Mucosa of stomach (tissue), 1 donor: ENCODE measurements around the gene CEBPA.
A peak's percentile ranks its signal among the peaks of the same experiment; 100 is the strongest.

Experiments used
- H3K27me3 ChIP-seq: one replicate; pipeline ENCODE4 v1.7.0; 2013; ENCODE audit warnings: mild to moderate bottlenecking, low read length; ENCODE audit not compliant: control insufficient read depth, insufficient read depth
- H3K36me3 ChIP-seq: one replicate; pipeline ENCODE4 v1.7.0; 2013; ENCODE audit warnings: low read length; ENCODE audit not compliant: control insufficient read depth, insufficient read depth
- H3K4me1 ChIP-seq: one replicate; pipeline ENCODE4 v1.7.0; 2013; ENCODE audit warnings: mild to moderate bottlenecking, low read length; ENCODE audit not compliant: control insufficient read depth, insufficient read depth
- H3K4me3 ChIP-seq: one replicate; pipeline ENCODE4 v1.7.0; 2013; ENCODE audit warnings: low read length
- H3K9ac ChIP-seq: one replicate; pipeline ENCODE4 v1.7.0; 2013; ENCODE audit warnings: mild to moderate bottlenecking, low read length, moderate library complexity
- H3K9me3 ChIP-seq: one replicate; pipeline ENCODE4 v1.7.0; 2013; ENCODE audit warnings: mild to moderate bottlenecking, low read length, moderate library complexity; ENCODE audit not compliant: control insufficient read depth
- donor health status: Pancreatic carcinoma.

The CEBPA gene

GRCh38 chr19:33279430-33280350, 22.6 kb downstream of the CEBPA start:
- Histone ChIP-seq H3K9ac (no peak overlapping the region), H3K27me3 (no peaks in the 10 kb centered on the region), H3K36me3 (no peaks in the 10 kb centered on the region), H3K9me3 (no peaks in the 10 kb centered on the region), H3K4me1 (peaks cover 44% of the 10 kb centered on the region), H3K4me3 (no peak overlapping the region)

GRCh38 chr19:33278403-33279269, 23.7 kb downstream of the CEBPA start:
- H3K4me1 ChIP-seq: peaks cover 55% of the 10 kb centered on the region
- no peak overlapping the region for H3K4me3 ChIP-seq
- no peaks in the 10 kb centered on the region for H3K9me3 ChIP-seq
- H3K36me3 ChIP-seq: no peaks in the 10 kb centered on the region
- H3K27me3 ChIP-seq: no peaks in the 10 kb centered on the region
- no peak overlapping the region for H3K9ac ChIP-seq

DNA sequence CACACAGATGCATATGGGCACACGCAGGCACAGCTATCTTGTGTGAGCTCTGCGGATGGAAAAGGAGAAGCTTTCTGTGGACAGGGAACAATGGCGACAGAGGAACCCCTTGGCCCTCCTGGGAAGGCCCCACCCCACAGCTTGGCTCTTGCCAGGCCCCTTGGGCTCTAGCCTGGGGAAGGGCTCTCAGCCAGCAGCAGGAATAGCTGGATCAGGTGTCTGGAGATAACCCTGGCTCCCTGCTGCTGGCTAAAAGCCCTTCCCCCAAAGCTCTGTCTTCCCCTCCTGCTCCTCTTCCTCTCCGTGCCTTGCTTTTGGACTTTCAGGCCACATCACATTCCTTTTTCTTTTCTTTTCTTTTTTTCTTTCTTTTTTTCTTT, 24.3 kb downstream of the CEBPA start:
- H3K27me3 ChIP-seq: no peaks in the 10 kb centered on the region
- peaks cover 60% of the 10 kb centered on the region for H3K4me1 ChIP-seq
- no peak overlapping the region for H3K4me3 ChIP-seq
- H3K36me3 ChIP-seq: no peaks in the 10 kb centered on the region
- no peak overlapping the region for H3K9ac ChIP-seq
- H3K9me3 ChIP-seq: no peaks in the 10 kb centered on the region

GRCh38 chr19:33277434-33277833, 24.9 kb downstream of the CEBPA start:
- Histone ChIP-seq H3K4me1 (peaks cover 60% of the 10 kb centered on the region), H3K27me3 (no peaks in the 10 kb centered on the region), H3K36me3 (no peaks in the 10 kb centered on the region), H3K9ac (no peak overlapping the region), H3K9me3 (no peaks in the 10 kb centered on the region), H3K4me3 (no peak overlapping the region)

DNA sequence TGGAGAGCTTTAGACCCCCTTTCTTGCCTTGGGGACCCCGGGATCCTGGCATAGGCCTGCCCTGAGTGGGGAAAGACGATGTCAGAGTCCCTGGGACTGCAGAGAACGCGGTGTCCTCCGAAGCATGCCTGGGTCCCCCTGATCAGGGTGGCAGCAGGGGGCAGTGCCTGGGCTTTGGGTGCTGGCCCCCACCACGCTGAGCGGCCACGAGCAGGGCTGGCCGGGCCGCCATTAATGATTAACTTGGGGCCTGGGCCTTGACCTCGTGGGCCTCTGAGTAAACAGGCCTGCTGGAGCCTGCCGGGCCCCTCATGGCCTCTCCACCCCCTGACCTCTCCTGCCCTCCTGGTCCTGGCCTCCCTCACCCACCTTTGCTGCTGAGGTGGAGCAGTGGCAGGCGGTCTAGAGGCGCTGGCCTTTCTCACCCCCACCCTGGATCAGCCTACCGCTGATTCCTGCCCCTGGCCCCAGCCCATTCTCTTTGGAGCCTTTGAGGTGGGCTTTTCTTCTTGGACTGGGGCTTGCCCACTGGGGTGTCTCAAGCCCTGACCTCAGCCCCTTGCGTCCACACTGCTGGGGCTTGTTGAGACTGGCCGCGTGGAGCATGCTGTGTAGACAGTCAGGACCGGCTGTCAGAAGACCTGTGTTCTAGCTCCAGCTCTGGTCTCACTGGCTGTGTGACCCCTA, 26.3 kb downstream of the CEBPA start:
- Histone ChIP-seq H3K36me3 (no peaks in the 10 kb centered on the region), H3K27me3 (no peaks in the 10 kb centered on the region), H3K4me1 (peaks cover 55% of the 10 kb centered on the region), H3K9ac (peak overlapping the region; percentile 34), H3K4me3 (no peak overlapping the region), H3K9me3 (no peaks in the 10 kb centered on the region)

DNA sequence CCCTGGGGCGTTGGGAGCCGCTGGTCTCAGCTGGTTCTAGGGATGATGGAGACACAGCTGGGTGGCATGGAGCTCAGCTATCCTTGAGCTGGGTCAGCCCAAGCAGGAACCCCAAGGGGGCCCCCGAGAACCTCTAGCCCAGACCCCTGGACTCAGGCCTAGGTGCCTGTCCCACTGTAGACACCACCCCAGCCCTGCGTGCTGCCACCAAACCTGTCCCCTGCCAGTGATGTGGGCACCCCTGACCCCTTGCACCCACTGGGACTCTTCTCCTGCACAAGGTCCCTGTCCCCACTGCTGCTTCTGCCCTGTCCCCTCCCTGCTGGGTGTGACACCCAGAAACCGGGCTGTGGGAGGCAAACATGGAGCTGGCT, 26.8 kb downstream of the CEBPA start:
- H3K27me3 ChIP-seq: no peaks in the 10 kb centered on the region
- no peak overlapping the region for H3K4me3 ChIP-seq
- H3K9ac ChIP-seq: peak overlapping the region; percentile 34
- no peaks in the 10 kb centered on the region for H3K9me3 ChIP-seq
- peaks cover 50% of the 10 kb centered on the region for H3K4me1 ChIP-seq
- no peaks in the 10 kb centered on the region for H3K36me3 ChIP-seq

DNA sequence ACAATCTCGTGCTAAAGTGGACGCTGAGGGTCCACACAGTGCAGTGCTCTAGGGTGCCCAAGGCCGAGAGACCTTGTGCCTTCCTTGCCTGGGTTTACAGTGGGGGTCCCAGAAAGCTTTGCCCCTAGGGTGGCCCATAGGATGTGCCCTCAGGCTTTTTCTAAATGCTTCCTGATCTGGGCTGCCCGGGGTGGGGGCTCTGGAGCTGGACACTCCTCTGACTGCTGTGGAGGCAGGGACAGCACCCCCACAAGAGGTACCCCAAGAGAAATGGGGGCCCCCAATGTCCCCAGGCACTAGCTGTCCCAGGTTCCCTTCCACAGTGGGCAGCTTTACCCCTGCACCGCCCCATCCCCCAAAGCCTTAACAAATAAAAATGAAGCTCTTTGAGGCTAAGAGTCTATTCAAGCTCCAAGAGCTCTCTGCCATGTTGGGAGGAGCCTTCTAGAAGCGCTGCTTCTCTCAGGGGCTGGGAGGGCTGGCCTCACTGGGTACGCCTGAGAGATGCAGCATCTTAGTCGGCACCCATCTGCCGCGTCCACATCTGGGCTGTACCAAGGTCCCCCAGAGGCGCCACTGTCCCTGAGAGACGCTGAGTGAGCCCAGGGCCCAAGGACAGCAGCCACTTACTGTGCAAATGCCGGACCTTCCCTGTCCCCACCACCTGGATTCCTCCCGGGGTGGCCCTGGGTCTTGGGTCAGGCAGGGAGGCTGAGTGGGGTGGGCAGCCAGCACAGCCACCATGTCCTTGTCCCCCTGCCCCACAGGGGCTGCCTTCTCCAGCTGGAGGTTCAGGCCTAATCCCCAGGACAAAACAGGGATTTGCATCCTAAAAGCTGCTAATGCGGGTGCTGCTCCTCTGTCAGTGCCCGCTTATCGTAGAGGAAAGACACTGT, 27.4 kb downstream of the CEBPA start:
- Histone ChIP-seq H3K4me1 (peaks cover 44% of the 10 kb centered on the region), H3K9me3 (no peaks in the 10 kb centered on the region), H3K4me3 (no peak overlapping the region), H3K27me3 (no peaks in the 10 kb centered on the region), H3K9ac (peak overlapping the region; percentile 66), H3K36me3 (no peaks in the 10 kb centered on the region)

DNA sequence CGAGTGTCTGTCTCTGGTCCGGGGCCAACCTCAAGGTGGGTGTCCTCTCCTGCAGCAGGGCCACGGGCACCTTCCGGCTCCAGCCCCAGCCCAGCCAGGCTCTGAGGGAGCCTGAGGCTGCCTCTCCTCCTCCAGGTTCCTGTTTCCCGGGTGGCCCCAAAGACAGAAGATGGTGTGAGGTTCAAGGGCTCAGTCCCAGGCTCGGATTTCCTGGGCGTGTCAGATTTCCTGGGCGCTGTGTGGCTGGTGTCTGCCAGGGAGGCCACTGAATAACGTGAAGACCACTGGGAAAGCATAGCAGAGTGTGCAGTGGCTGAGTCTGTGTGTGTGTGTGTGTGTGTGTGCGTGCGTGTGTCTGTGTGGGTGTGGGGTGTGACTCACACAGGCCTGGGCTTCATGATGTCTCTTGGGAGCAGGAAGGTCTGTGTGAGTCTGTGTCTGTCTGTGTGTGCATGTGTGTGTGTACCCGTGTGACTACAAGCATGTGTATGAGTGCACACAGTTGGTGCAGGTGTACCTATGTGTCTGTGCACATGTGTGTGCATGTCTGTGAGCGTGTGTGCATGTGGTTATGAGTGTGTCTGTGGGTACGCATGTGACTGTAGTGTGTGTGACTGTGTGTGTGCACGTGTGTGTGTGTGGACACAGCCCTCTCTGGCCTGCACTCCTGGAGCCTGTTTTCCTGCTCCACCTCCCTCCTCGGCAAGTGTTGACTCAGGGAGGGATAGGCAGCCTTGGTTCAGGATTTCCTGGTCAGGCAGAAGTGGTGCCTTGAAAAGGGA, 28.3 kb downstream of the CEBPA start:
- Histone ChIP-seq H3K4me1 (peaks cover 41% of the 10 kb centered on the region), H3K9me3 (no peaks in the 10 kb centered on the region), H3K9ac (peak overlapping the region; percentile 66), H3K36me3 (no peaks in the 10 kb centered on the region), H3K4me3 (no peak overlapping the region), H3K27me3 (no peaks in the 10 kb centered on the region)

DNA sequence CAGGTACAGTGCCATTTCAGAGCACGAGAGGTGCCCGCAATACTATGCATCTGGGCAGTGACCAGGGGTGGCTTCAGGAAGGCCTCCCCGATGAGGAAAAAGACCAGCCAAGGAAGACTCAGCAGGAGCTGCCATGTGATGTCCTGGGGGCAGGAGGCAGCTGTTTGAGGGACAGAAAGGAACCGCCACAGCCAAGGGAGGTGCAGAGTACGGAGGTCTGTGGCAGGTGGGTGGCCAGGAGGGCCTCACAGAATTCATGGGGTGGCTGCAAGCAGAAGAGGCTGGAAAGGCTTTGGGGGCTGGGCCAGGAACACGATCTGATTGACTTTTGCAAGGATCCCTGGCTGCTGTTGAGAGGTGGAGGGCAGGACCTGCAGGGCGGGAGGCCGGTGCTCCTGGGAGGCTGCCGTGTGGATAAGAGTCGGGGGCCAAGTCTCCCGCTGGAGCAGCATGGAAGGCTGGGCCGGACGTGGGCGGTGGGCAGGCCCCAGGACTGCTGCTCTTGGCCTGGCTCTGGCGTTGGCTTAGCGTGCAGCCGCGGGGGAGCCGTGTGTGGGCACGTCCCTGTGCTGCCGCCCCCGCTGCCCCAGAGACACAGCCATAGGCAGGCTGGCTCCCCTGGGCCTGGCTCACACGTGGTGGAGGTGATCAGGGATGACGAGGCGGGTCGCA, 29.1 kb downstream of the CEBPA start:
- Histone ChIP-seq H3K27me3 (no peaks in the 10 kb centered on the region), H3K4me3 (no peak overlapping the region), H3K4me1 (peaks cover 37% of the 10 kb centered on the region), H3K36me3 (no peaks in the 10 kb centered on the region), H3K9me3 (no peaks in the 10 kb centered on the region), H3K9ac (no peak overlapping the region)

GRCh38 chr19:33271246-33272021, 30.9 kb downstream of the CEBPA start:
- no peaks in the 10 kb centered on the region for H3K36me3 ChIP-seq
- H3K27me3 ChIP-seq: no peaks in the 10 kb centered on the region
- no peaks in the 10 kb centered on the region for H3K9me3 ChIP-seq
- no peak overlapping the region for H3K9ac ChIP-seq
- H3K4me1 ChIP-seq: peaks cover 33% of the 10 kb centered on the region
- no peak overlapping the region for H3K4me3 ChIP-seq
